OCI-LY7 (cell line): Measurements from ENCODE around the gene CHM. TPM values are rescaled to one million over a fixed set of nuclear protein-coding genes. Genes with fewer than 3 reads are reported as not detected.
"Not testable (repeated sequence)": the region's sequence is repeated elsewhere in the genome, so short reads cannot be mapped to it uniquely, and the experiment has no call there.

Experiments used
- BruUV-seq: library from RNA; stranded (reverse); fragments of 400-500 nt; replicated peaks from 2 replicates; lab custom pipeline; 2021; lab: Mats Ljungman, UMichigan
- CTCF ChIA-PET: fragments of 300-600 bp; sonication (Branson Sonifier 250); formaldehyde crosslinking; loops from one replicate; lab custom pipeline; 2022; ENCODE audit warnings: antibody characterized with exemption; ENCODE audit not compliant: unreplicated experiment; lab: Charles Lee
- POLR2A ChIA-PET: fragments of 300-600 bp; sonication (Branson Sonifier 250); formaldehyde crosslinking; loops from one replicate; lab custom pipeline; 2022; ENCODE audit warnings: antibody characterized with exemption; lab: Charles Lee
- DNase-seq: peaks from one replicate; pipeline ENCODE4 v3.0.0-alpha.2; 2015; ENCODE audit warnings: low spot score
- H2AFZ ChIP-seq: fragments of 200-600 bp; sonication (generic), shearing (Covaris generic); 2 replicates; pipeline ENCODE4 v1.6.1; 2014; ENCODE audit warnings: mild to moderate bottlenecking, antibody characterized with exemption, low read length, moderate library complexity
- H3K27ac ChIP-seq: fragments of 200-600 bp; sonication (generic); 2 replicates; pipeline ENCODE4 v1.5.1; 2014; ENCODE audit warnings: mixed run types, low read depth, mild to moderate bottlenecking, moderate library complexity, low read length, inconsistent platforms; ENCODE audit not compliant: poor library complexity, severe bottlenecking
- H3K36me3 ChIP-seq: fragments of 200-600 bp; sonication (generic); 2 replicates; pipeline ENCODE4 v1.6.1; 2014; ENCODE audit warnings: mild to moderate bottlenecking, antibody characterized with exemption, low read length, moderate library complexity, mixed read lengths; ENCODE audit not compliant: insufficient read depth
- H3K4me1 ChIP-seq: fragments of 200-600 bp; sonication (generic); 2 replicates; pipeline ENCODE4 v1.5.1; 2014; ENCODE audit warnings: mild to moderate bottlenecking, low read length; ENCODE audit not compliant: insufficient read depth, poor library complexity, severe bottlenecking
- H3K4me2 ChIP-seq: fragments of 200-600 bp; sonication (generic); 2 replicates; pipeline ENCODE4 v1.6.1; 2014; ENCODE audit warnings: mild to moderate bottlenecking, low read length
- H3K4me3 ChIP-seq: fragments of 200-600 bp; sonication (generic); 2 replicates; pipeline ENCODE4 v1.5.1; 2014; ENCODE audit warnings: mild to moderate bottlenecking, low read depth, low read length; ENCODE audit not compliant: poor library complexity, severe bottlenecking
- H3K79me2 ChIP-seq: fragments of 200-600 bp; sonication (generic); 2 replicates; pipeline ENCODE4 v1.6.1; 2016; ENCODE audit warnings: low read depth, mild to moderate bottlenecking, low read length, moderate library complexity, mixed read lengths; ENCODE audit not compliant: insufficient read depth
- H3K9me2 ChIP-seq: fragments of 200-600 bp; sonication (generic); 2 replicates; pipeline ENCODE4 v1.6.1; 2016; ENCODE audit warnings: mild to moderate bottlenecking, low read length, mixed read lengths; ENCODE audit not compliant: insufficient read depth
- H3K9me3 ChIP-seq: fragments of 200-600 bp; sonication (generic); 2 replicates; pipeline ENCODE4 v1.6.1; 2014; ENCODE audit warnings: mild to moderate bottlenecking, mixed run types, low read length, mixed read lengths
- H4K20me1 ChIP-seq: fragments of 200-600 bp; sonication (generic); 2 replicates; pipeline ENCODE4 v1.6.1; 2014; ENCODE audit warnings: mild to moderate bottlenecking, antibody characterized with exemption, low read length, moderate library complexity, mixed read lengths; ENCODE audit not compliant: insufficient read depth
- EZH2phosphoT487 ChIP-seq: fragments of 200-600 bp; sonication (generic); IDR thresholded peaks from 2 replicates; pipeline ENCODE4 v1.6.1; 2018; ENCODE audit warnings: low read depth, borderline replicate concordance, mild to moderate bottlenecking, mixed run types, antibody characterized with exemption, low read length, moderate library complexity, mixed read lengths
- intact Hi-C: fragments of 100-400 bp; cut with micrococcal nuclease; formaldehyde crosslinking; loops from one replicate; pipeline ENCODE4 v1.10.0; 2022; ENCODE audit not compliant: unreplicated experiment
- total RNA-seq, 2 experiments: library from RNA; depleted of rRNA in 1 of 2; stranded (reverse); fragments of >200 nt in 1 of 2; shearing (Covaris generic) in 1 of 2; gene quantifications; 2 replicates each; pipeline ENCODE4 v1.2.3, GENCODE V29; 2014 to 2022
- TF ChIP-seq, protein P1 (sequence below): fragments of 200-600 bp; sonication (generic); conservative IDR thresholded peaks from 2 replicates; pipeline ENCODE4 v1.5.1; 2014; ENCODE audit warnings: mild to moderate bottlenecking, antibody characterized with exemption, low read length, moderate library complexity, mixed read lengths

CHM gene
- total RNA-seq, 2 experiments from 2014 or later = 4.8 to 15.7 TPM

DNA sequence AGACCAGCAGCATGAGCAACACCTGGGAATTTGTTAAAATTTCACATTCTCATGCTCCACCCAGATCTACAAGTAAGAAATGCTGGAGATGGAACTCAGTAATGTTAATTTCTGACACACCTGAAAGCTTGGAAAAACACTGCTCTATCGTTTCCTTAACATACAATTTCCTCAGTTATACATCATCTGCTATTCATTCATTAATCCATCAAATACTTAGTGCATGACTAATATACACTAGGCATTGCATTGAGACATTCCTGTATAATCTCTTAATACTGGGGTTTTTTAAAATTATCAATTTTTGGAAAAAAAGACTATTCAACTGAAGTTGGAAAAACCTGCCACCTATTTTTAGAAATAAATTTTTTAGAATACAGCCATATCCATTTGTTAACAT lies 106.1 kb downstream of the CHM start:
- Histone ChIP-seq H3K4me3 (no peak overlapping the region), H4K20me1 (no peaks in the 10 kb centered on the region), H3K36me3 (no peaks in the 10 kb centered on the region; the same call in 1 of the 2 replicates), H2AFZ (no peak overlapping the region), H3K79me2 (no peaks in the 10 kb centered on the region), H3K9me2 (no peaks in the 10 kb centered on the region), H3K27ac (no peak overlapping the region), H3K9me3 (no peaks in the 10 kb centered on the region), H3K4me2 (no peak overlapping the region), H3K4me1 (no peaks in the 10 kb centered on the region)
- intact Hi-C loops = no loop called here
- DNase-seq = no peak
- CTCF ChIA-PET = no interaction called here
- no TSS peak for BruUV-seq
- POLR2A ChIA-PET = no interaction called here
- TF ChIP-seq EZH2phosphoT487 = no peak
- TF ChIP-seq, protein P1, sequence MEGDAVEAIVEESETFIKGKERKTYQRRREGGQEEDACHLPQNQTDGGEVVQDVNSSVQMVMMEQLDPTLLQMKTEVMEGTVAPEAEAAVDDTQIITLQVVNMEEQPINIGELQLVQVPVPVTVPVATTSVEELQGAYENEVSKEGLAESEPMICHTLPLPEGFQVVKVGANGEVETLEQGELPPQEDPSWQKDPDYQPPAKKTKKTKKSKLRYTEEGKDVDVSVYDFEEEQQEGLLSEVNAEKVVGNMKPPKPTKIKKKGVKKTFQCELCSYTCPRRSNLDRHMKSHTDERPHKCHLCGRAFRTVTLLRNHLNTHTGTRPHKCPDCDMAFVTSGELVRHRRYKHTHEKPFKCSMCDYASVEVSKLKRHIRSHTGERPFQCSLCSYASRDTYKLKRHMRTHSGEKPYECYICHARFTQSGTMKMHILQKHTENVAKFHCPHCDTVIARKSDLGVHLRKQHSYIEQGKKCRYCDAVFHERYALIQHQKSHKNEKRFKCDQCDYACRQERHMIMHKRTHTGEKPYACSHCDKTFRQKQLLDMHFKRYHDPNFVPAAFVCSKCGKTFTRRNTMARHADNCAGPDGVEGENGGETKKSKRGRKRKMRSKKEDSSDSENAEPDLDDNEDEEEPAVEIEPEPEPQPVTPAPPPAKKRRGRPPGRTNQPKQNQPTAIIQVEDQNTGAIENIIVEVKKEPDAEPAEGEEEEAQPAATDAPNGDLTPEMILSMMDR = no peak

GRCh38 chrX:85939942-85940341 lies 107.4 kb downstream of the CHM start:
- H3K27ac ChIP-seq, POLR2A ChIA-PET, H3K9me3 ChIP-seq, H3K9me2 ChIP-seq, H3K4me1 ChIP-seq, H3K4me2 ChIP-seq, intact Hi-C loops, H3K79me2 ChIP-seq, H2AFZ ChIP-seq, DNase-seq, H3K36me3 ChIP-seq, H4K20me1 ChIP-seq, H3K4me3 ChIP-seq, CTCF ChIA-PET, BruUV-seq: not testable (repeated sequence)

DNA sequence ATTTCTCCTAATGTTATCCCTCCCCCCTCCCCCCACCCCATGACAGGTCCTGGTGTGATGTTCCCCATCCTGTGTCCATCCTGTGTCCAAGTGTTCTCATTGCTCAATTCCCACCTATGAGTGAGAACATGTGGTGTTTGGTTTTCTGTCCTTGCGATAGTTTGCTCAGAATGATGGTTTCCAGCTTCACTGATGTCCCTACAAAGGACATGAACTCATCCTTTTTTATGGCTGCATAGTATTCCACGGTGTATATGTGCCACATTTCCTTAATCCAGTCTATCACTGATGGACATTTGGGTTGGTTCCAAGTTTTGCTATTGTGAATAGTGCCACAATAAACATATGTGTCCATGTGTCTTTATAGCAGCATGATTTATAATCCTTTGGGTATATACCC lies 113.0 kb downstream of the CHM start:
- H3K9me3 ChIP-seq, CTCF ChIA-PET, H3K9me2 ChIP-seq, H2AFZ ChIP-seq, H4K20me1 ChIP-seq, H3K79me2 ChIP-seq, H3K4me2 ChIP-seq, intact Hi-C loops, H3K4me1 ChIP-seq, H3K4me3 ChIP-seq, POLR2A ChIA-PET, DNase-seq, H3K36me3 ChIP-seq, H3K27ac ChIP-seq, BruUV-seq: not testable (repeated sequence)

- POLR2A ChIA-PET = no interaction called here
- intact Hi-C loops = no loop called here
Measured at GRCh38 chrX:85930099-85930498, 117.3 kb downstream of the CHM start.

More at GRCh38 chrX:85930099-85930498, 117.3 kb downstream of the CHM start:
- no peak overlapping the region for H2AFZ ChIP-seq
- no TSS peak for BruUV-seq
- no peaks in the 10 kb centered on the region for H4K20me1 ChIP-seq
- DNase-seq = no peak
- no peaks in the 10 kb centered on the region for H3K79me2 ChIP-seq
- no peaks in the 10 kb centered on the region for H3K9me3 ChIP-seq
- no peaks in the 10 kb centered on the region for H3K9me2 ChIP-seq
- no peak overlapping the region for H3K4me2 ChIP-seq
- H3K27ac ChIP-seq = no peak overlapping the region
- no peaks in the 10 kb centered on the region for H3K4me1 ChIP-seq
- no peak for TF ChIP-seq EZH2phosphoT487
- TF ChIP-seq, protein P1 = no peak
- CTCF ChIA-PET = no interaction called here
- no peaks in the 10 kb centered on the region for H3K36me3 ChIP-seq
- no peak overlapping the region for H3K4me3 ChIP-seq
